NCI-H2227 treated with DMSO at 0.1 percent for 48 hours (cell line): ENCODE measurements around the gene COBLL1.

ENCODE experiments used
- DNase-seq: peaks from one replicate; lab custom pipeline; 2025; lab: John Stamatoyannopoulos, UW

Gene COBLL1

DNA sequence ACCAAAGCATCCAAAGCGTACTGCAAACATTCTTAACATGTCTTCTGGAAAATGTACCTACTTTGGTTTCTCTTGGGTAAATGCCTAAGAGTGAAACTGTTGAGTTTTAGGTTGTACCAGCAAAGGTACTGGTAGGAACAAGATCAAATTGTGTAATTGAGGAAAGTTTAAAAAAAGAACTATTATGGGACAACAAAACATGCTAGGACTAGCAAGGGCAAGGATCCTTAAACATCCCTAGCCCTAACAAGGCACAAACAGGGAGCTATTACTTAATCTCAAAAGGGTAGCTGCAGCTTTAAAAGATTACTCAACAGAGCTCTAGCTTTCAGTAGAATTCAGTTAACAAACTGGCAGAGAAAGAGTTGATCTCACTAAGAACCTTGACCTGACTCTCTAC is 164.4 kb downstream of the COBLL1 start:
- no peak for DNase-seq

DNA sequence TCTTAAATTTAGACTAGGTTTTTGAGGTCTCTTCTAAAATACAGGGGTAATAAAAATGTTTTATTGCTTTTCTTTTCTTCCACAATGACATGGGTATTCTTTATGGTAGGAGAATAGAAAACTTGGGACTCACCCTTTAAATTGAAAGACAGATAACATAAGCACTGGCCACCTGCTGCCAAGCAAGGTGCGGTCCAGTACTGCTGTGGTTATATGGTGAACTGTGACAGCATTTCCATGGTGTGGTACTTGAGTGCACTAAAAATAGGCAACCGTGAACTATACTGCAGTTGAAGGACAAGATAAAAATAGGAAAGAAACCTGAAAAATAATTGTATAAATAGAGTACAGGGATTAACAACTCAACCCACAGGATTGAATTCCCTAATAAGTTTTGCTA is 165.9 kb downstream of the COBLL1 start:
- no peak for DNase-seq

DNA sequence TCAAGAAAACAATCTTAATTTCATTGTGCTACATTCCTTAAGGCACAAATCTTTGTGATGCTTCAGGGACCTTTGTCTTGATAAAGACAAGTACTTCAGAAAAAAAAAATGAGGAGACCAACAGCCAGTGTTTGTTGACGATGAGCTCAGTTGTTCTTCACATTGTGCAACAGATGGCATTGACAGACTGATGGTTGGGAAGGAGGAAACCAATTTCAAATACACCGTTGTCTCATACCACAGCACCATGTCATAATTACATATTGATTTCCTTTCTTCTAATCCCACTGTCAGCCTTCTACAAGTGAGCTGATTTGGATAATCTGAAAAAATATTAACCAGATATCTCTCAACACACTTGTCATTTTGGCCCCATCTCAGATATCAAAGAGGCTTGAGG is 166.6 kb downstream of the COBLL1 start:
- DNase-seq, result no peak

GRCh38 chr2:164671664-164672396 is 169.8 kb downstream of the COBLL1 start:
- no peak for DNase-seq

- no peak for DNase-seq
These were observed 172.3 kb downstream of the COBLL1 start for GRCh38 chr2:164669291-164669690.

DNA sequence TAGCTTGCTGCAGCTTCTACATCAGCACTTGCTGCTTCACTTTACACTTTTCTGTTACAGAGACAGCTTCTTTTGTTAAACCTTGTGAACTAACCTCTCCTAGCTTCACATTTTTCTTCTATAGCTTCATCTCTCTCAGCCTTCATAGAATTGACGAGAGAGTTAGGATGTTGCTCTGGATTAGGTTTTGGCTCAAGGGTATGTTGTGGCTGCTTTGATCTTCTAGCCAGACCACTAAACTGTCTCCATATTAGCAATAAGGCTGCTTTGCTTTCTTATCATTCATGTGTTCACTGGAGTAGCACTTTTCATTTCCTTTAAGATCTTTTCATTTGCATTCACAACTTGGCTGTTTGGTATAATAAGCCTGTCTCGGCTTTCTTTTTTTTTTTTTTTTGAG is 174.1 kb downstream of the COBLL1 start:
- no peak for DNase-seq

GRCh38 chr2:164664070-164664469 is 177.6 kb downstream of the COBLL1 start:
- no peak for DNase-seq

- no peak for DNase-seq
These were observed 178.6 kb downstream of the COBLL1 start for GRCh38 chr2:164662868-164663631.

DNA sequence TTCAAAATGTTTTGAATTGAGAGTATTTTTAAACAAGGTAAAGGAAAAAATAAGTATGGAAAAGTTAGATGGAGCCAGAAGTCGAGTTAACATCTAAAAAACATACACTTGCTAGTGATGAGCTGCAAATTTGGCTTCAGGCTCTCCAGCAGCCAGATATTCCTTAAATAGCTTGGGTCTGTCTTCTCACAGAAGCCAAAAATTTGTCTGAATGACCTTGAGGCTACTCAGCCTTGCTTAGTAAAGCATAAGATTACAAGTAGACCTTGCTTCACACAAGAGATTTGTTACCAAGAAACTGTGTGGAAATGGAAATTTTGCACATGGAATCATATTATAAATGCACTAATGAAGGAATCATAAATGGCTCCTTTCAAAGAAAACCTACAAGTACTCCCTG is 179.6 kb downstream of the COBLL1 start:
- no peak for DNase-seq

DNA sequence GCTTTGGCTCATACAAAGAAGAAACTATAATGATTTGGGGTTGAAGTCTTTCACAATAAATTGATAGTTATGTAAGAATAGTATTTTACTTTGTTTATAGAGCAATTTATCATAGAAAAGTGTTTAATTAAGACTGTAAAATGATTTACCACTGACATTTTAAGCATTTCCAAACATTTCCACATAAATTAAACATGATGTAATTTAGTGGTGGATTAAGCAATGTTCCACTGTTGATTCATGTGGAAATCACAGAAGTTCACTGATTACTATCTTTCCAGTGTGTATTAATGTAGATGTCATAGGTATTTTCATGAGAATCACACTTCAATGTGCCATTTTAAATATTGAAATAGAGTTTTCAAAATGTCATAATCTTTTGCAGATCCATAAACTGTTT is 180.3 kb downstream of the COBLL1 start:
- no peak for DNase-seq

DNA sequence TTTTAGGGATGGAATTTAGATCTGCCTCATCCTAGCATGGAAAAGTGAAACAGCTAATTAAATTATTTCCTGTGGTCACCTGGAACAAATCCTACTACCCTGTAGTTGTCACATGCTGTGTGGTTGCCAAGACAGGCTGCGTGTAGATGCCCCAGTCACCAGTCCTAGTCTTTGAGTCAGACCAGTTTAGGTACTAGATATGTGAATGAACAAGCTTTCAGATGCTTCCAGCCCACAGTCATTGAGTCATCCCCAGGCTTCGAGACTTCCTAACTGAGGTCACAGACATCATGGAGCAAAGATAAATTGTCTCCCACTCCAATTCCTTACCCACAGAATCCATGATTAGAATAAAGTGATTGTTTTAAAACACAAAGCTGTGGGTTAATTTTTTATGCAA is 184.5 kb downstream of the COBLL1 start:
- DNase-seq, result no peak

GRCh38 chr2:164655750-164656149 is 185.9 kb downstream of the COBLL1 start:
- DNase-seq, result no peak

GRCh38 chr2:164655336-164655735 is 186.3 kb downstream of the COBLL1 start:
- DNase-seq, result no peak

- no peak for DNase-seq
These were observed 190.3 kb downstream of the COBLL1 start for GRCh38 chr2:164651361-164651760.

GRCh38 chr2:164644036-164644700 is 197.5 kb downstream of the COBLL1 start:
- no peak for DNase-seq

DNA sequence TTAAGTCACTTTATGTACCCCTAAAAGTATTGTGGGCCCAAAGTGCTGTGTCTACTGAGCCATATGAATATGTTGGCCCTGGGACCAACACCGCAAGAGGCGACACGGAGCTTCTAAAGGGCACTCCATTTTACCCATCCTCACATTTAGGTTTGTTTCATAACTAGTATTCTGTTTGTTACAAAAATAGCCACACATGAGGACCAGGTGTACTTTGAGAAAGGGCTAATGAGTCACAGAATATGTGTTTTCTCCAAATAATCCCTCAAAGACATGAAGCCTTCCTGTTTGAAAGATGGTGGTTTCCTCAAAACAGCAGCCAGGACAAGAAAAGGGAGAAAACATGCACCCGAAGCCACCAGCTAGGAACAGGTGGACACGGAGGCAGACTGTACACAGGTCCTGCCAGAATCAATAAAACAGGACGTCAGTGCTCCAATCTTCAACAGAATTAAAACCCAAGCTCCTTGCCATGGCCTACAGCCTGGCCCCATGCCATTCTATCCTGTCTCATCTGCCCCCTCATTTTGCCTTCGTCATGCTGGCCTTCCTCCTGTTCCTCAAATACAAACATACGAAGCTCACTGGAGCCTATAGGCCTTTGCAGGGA is 198.6 kb downstream of the COBLL1 start:
- no peak for DNase-seq

DNA sequence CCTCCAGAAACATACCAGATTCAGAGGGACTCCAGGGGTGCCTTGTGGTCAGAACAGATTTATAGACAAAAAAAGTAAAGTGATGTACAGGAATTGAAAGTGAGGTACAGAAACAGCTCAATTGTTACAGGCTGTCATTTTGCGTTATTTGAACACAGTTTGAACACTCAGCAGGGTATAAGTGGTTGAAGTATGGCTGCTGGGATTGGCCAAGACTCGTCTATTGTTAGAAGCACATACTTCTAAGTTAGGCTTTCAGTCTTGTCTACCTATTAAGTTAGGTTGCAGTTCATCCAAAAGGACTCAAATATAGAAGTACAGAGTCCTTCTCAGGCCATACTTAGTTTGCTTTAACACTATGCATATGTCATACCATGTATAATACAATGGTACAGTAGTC is 199.4 kb downstream of the COBLL1 start:
- DNase-seq, result peak; percentile 11
